ENCODE measurements around the gene RNF41. TPM values are rescaled to one million over a fixed set of nuclear protein-coding genes. Genes with fewer than 3 reads are reported as not detected.
A peak's percentile ranks its signal among the peaks of the same experiment; 100 is the strongest.
"Not testable (repeated sequence)": the region's sequence is repeated elsewhere in the genome, so short reads cannot be mapped to it uniquely, and the experiment has no call there.

RNF41 gene
- total RNA-seq (10 to 100 TPM; 41.2 to 42.3 TPM), polyA plus RNA-seq (47.4 TPM)

DNA sequence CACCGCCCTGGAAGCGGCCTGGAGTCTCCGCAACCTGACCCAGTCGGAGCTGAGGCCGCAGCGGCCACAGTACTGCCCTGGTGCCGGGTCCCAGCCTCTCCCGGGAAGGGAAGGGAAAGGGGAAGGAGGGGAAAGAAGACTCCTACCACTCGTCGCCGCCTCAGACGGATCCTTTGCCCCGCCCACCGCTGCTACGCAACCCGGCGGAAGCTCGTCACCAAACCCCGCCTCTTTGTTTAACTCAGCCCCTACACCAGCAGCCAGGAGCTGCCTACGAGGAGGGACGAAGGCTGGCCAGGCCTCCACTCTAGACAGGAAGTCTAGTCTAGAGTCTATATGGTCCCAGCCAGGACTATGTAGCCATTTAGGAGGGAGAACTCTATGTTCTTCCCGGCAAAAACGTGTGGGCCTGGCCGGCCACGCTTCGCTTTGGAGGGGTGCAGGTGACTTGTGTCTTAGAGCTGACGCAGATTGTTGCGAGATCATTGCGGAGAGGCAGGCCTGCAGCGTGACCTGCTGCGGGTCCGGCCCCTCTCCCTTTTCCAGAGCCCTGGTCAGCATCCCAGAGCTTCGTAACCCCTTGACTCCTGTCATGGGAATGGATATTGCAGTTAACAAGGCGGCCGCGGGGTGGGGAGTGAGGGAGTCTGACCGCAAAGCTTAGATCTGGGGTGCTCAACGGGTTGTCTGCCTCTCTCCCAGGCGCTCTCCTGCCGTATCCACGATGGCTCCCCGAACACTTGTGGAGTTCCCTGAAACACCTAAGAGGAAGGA lies at the start of gene RNF41:
TSS of gene RNF41 (minus strand) at position 166 of the 774 bp plus-strand sequence. CDS start 7,875 bp downstream, outside the sequence.
- no peaks in the 10 kb centered on the region for H3K27me3 ChIP-seq (ENCODE audit: insufficient read depth, low read length, poor library complexity, severe bottlenecking)
- POLR2A ChIA-PET: interaction anchor here (0.7 to 2.2 kb wide), 16 partner anchors 30 to 408 kb away, joined by 3 to 16 read pairs (median 4); partner anchors contain the start of genes ANKRD52, BAZ2A, COQ10A and ESYT1
- H3K4me1 Mint-ChIP-seq: peaks cover 42 to 55% (median 53%) of the 10 kb centered on the region in 3 donors

DNA sequence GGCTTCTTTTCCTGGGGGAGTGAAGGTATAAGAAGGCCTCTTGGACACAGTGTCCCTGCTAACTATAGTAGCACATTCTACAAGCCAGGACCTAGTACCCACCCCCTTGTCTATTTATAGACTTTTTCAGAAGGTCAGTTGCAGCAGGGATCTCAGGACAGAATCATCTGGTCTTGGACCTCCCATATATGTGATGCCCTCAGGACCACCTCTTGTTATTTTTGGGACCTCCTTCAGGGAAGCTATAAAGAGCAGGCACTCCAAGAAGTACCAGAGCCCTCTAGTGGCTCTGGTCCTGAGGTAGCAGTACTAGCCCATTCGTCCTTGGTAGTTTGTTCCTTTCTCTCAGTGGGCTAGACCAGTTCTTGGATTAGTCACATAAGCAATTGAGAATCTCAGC lies 49.3 kb upstream of the RNF41 start:
- Histone ChIP-seq H3K27me3 (ENCODE audit: insufficient read depth, low read length, poor library complexity, severe bottlenecking) (no peaks in the 10 kb centered on the region), H3K9me3 (ENCODE audit: low read length) (no peaks in the 10 kb centered on the region), H3K36me3 (ENCODE audit: insufficient read depth, low read length) (peaks cover 28% of the 10 kb centered on the region), H3K4me3 (ENCODE audit: low read length) (no peak overlapping the region), H3K4me1 (ENCODE audit: insufficient read depth, low read length) (peaks cover 12% of the 10 kb centered on the region), H3K27ac (ENCODE audit: low read depth, low read length) (no peak overlapping the region)
- Mint-ChIP-seq H3K4me1 (peaks cover 17 to 18% (median 17%) of the 10 kb centered on the region in 3 donors), H3K27me3 (no peaks in the 10 kb centered on the region), H3K27ac (peak overlapping the region in 6 of 8 donors; percentile 1 to 78 (median 63)), H3K9me3 (no peaks in the 10 kb centered on the region), H3K4me3 (peak overlapping the region in 1 of 7 donors; percentile 8), H3K36me3 (peaks cover 7 to 73% (median 20%) of the 10 kb centered on the region in 3 donors)
- POLR2A ChIA-PET: no interaction called here
- no peak for DNase-seq
- CTCF ChIA-PET: no interaction called here

More for the DNA sequence above, at the start of gene RNF41:
- DNase-seq: peak; percentile 89 to 95 (median 92)
- CTCF ChIA-PET: interaction anchor here (0.6 to 3.1 kb wide), 25 partner anchors 8 to 282 kb away, joined by 3 to 42 read pairs (median 4); partner anchors contain the start of genes ANKRD52, ESYT1, PAN2 and RPL41
- no peaks in the 10 kb centered on the region for H3K9me3 Mint-ChIP-seq
- peak within 1 kb of the TSS; percentile 89 to 99 (median 97) for H3K4me3 Mint-ChIP-seq
- H3K27me3 Mint-ChIP-seq: peaks cover 0 to 2% of the 10 kb centered on the region in 2 donors
- Histone ChIP-seq H3K9me3 (ENCODE audit: low read length) (no peaks in the 10 kb centered on the region), H3K4me1 (ENCODE audit: insufficient read depth, low read length) (peaks cover 34% of the 10 kb centered on the region), H3K4me3 (ENCODE audit: low read length) (peak within 1 kb of the TSS; percentile 89), H3K36me3 (ENCODE audit: insufficient read depth, low read length) (no peaks in the 10 kb centered on the region), H3K27ac (ENCODE audit: low read depth, low read length) (peak within 1 kb of the TSS; percentile 96)
- peaks cover 0 to 20% (median 0%) of the 10 kb centered on the region in 3 donors for H3K36me3 Mint-ChIP-seq
- H3K27ac Mint-ChIP-seq: peak within 1 kb of the TSS; percentile 99 to 100 (median 100)

GRCh38 chr12:56267443-56268071 lies 45.8 kb upstream of the RNF41 start:
- H3K4me3 Mint-ChIP-seq: peak overlapping the region; percentile 89 to 97 (median 95)
- Histone ChIP-seq H3K4me1 (ENCODE audit: insufficient read depth, low read length) (peaks cover 12% of the 10 kb centered on the region), H3K4me3 (ENCODE audit: low read length) (peak overlapping the region; percentile 93), H3K36me3 (ENCODE audit: insufficient read depth, low read length) (no peaks in the 10 kb centered on the region), H3K9me3 (ENCODE audit: low read length) (no peaks in the 10 kb centered on the region), H3K27ac (ENCODE audit: low read depth, low read length) (peak overlapping the region; percentile 98), H3K27me3 (ENCODE audit: insufficient read depth, low read length, poor library complexity, severe bottlenecking) (no peaks in the 10 kb centered on the region)
- no peak for DNase-seq
- ChIA-PET POLR2A (interaction anchor here (0.8 to 1.7 kb wide), 4 partner anchors 9 to 193 kb away, joined by 3 to 11 read pairs (median 4); partner anchors contain the start of genes ANKRD52, RNF41 and TIMELESS), CTCF (interaction anchor here (0.6 to 2.8 kb wide), 15 partner anchors 10 to 196 kb away, joined by 3 to 18 read pairs (median 3); partner anchors contain the start of genes ANKRD52, RNF41, STAT2 and ZC3H10)
- H3K27ac Mint-ChIP-seq: peak overlapping the region; percentile 23 to 99 (median 87)
- peaks cover 0 to 42% (median 2%) of the 10 kb centered on the region in 3 donors for H3K36me3 Mint-ChIP-seq
- H3K27me3 Mint-ChIP-seq: no peaks in the 10 kb centered on the region
- peaks cover 18 to 21% (median 19%) of the 10 kb centered on the region in 3 donors for H3K4me1 Mint-ChIP-seq
- no peaks in the 10 kb centered on the region for H3K9me3 Mint-ChIP-seq

GRCh38 chr12:56266693-56267442 lies 45.1 kb upstream of the RNF41 start, which contains the start of gene COQ10A:
Gene COQ10A, plus strand, starts transcription at chr12:56266942. Its CDS starts 177 bp downstream, at chr12:56267119.
- no peaks in the 10 kb centered on the region for H3K27me3 Mint-ChIP-seq
- POLR2A ChIA-PET: interaction anchor here (0.5 to 1.7 kb wide), 8 partner anchors 9 to 294 kb away, joined by 3 to 11 read pairs (median 3); partner anchors contain the start of genes ANKRD52, RNF41, SPRYD4 and TIMELESS
- H3K27ac ChIP-seq (ENCODE audit: low read depth, low read length): peak within 1 kb of the TSS; percentile 98
- CTCF ChIA-PET: interaction anchor here (0.6 to 2.8 kb wide), 23 partner anchors 9 to 200 kb away, joined by 3 to 18 read pairs (median 3); partner anchors contain the start of genes ANKRD52, ESYT1, RNF41 and SMARCC2
- no peaks in the 10 kb centered on the region for H3K36me3 ChIP-seq (ENCODE audit: insufficient read depth, low read length)
- H3K4me1 Mint-ChIP-seq: peaks cover 18 to 21% (median 21%) of the 10 kb centered on the region in 3 donors
- H3K4me3 ChIP-seq (ENCODE audit: low read length): peak within 1 kb of the TSS; percentile 93
- H3K27me3 ChIP-seq (ENCODE audit: insufficient read depth, low read length, poor library complexity, severe bottlenecking): no peaks in the 10 kb centered on the region
- peaks cover 0 to 35% (median 2%) of the 10 kb centered on the region in 3 donors for H3K36me3 Mint-ChIP-seq
- DNase-seq: peak; percentile 84 to 93 (median 88)
- H3K4me3 Mint-ChIP-seq: peak within 1 kb of the TSS; percentile 89 to 97 (median 95)
- H3K27ac Mint-ChIP-seq: peak within 1 kb of the TSS; percentile 80 to 99 (median 96)
- H3K9me3 Mint-ChIP-seq: no peaks in the 10 kb centered on the region
- H3K9me3 ChIP-seq (ENCODE audit: low read length): no peaks in the 10 kb centered on the region
- H3K4me1 ChIP-seq (ENCODE audit: insufficient read depth, low read length): peaks cover 12% of the 10 kb centered on the region

GRCh38 chr12:56266068-56266692 lies 44.5 kb upstream of the RNF41 start:
- Histone ChIP-seq H3K27ac (ENCODE audit: low read depth, low read length) (peak overlapping the region; percentile 98), H3K4me1 (ENCODE audit: insufficient read depth, low read length) (peaks cover 12% of the 10 kb centered on the region), H3K4me3 (ENCODE audit: low read length) (peak overlapping the region; percentile 93)
- not testable (repeated sequence) for H3K27me3 ChIP-seq (ENCODE audit: insufficient read depth, low read length, poor library complexity, severe bottlenecking); H3K36me3 ChIP-seq (ENCODE audit: insufficient read depth, low read length); H3K9me3 ChIP-seq (ENCODE audit: low read length); DNase-seq; H3K27me3 Mint-ChIP-seq; H3K9me3 Mint-ChIP-seq
- Mint-ChIP-seq H3K36me3 (peaks cover 0 to 28% (median 2%) of the 10 kb centered on the region in 3 donors), H3K4me1 (peaks cover 18 to 21% (median 21%) of the 10 kb centered on the region in 3 donors), H3K4me3 (peak overlapping the region; percentile 89 to 97 (median 95)), H3K27ac (peak overlapping the region; percentile 80 to 99 (median 96))
- CTCF ChIA-PET: interaction anchor here (0.7 to 2.8 kb wide), 15 partner anchors 8 to 201 kb away, joined by 3 to 18 read pairs (median 3); partner anchors contain the start of genes ANKRD52, ESYT1, SMARCC2 and ZC3H10
- POLR2A ChIA-PET: interaction anchor here (0.5 to 1.7 kb wide), 8 partner anchors 8 to 293 kb away, joined by 3 to 11 read pairs (median 4); partner anchors contain the start of genes ANKRD52, RNF41, SPRYD4 and TIMELESS

- H3K4me1 Mint-ChIP-seq: peaks cover 24 to 26% (median 24%) of the 10 kb centered on the region in 3 donors
- H3K4me1 ChIP-seq (ENCODE audit: insufficient read depth, low read length): peaks cover 18% of the 10 kb centered on the region
- not testable (repeated sequence) for H3K4me3 Mint-ChIP-seq; H3K4me3 ChIP-seq (ENCODE audit: low read length); H3K27ac ChIP-seq (ENCODE audit: low read depth, low read length); H3K27ac Mint-ChIP-seq; H3K9me3 Mint-ChIP-seq; DNase-seq; H3K27me3 Mint-ChIP-seq; H3K36me3 ChIP-seq (ENCODE audit: insufficient read depth, low read length); H3K36me3 Mint-ChIP-seq; H3K27me3 ChIP-seq (ENCODE audit: insufficient read depth, low read length, poor library complexity, severe bottlenecking); H3K9me3 ChIP-seq (ENCODE audit: low read length)
- CTCF ChIA-PET: interaction anchor here (1.2 to 1.3 kb wide), 2 partner anchors 10 to 40 kb away, joined by 4 read pairs; no protein-coding TSS in a partner anchor
- POLR2A ChIA-PET: interaction anchor here (0.7 kb wide), 1 partner anchor 74 kb away, joined by 11 read pairs; the partner anchor contains the start of gene SMARCC2
Observed at GRCh38 chr12:56262955-56263354, 41.2 kb upstream of the RNF41 start.
